NCI-H1436 (cell line): ENCODE results near the gene CEBPB.

Experiments used
- DNase-seq: peaks from one replicate; lab custom pipeline; 2025; lab: John Stamatoyannopoulos, UW

Gene CEBPB

GRCh38 chr20:50229156-50229607, 38.6 kb downstream of the CEBPB start:
- no peak for DNase-seq

DNA sequence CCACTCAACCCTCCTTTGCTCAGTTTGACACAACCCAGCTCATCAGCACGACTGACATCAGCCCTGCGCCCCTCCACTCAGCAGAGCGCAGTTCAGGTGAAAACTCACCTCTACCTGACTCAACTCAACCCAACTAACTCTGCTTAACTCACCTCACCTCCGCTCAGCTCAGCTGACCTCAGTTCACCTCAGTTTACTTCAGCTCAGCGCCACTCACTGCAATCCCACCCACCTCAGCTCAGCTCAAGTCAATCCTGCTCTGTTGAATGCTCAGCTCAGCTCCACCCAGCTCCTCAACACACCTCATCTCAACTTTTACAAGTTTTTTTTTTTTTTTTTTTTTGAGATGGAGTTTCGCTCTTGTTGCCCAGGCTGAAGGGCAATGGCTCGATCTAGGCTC, 39.6 kb downstream of the CEBPB start:
- DNase-seq = no peak

DNA sequence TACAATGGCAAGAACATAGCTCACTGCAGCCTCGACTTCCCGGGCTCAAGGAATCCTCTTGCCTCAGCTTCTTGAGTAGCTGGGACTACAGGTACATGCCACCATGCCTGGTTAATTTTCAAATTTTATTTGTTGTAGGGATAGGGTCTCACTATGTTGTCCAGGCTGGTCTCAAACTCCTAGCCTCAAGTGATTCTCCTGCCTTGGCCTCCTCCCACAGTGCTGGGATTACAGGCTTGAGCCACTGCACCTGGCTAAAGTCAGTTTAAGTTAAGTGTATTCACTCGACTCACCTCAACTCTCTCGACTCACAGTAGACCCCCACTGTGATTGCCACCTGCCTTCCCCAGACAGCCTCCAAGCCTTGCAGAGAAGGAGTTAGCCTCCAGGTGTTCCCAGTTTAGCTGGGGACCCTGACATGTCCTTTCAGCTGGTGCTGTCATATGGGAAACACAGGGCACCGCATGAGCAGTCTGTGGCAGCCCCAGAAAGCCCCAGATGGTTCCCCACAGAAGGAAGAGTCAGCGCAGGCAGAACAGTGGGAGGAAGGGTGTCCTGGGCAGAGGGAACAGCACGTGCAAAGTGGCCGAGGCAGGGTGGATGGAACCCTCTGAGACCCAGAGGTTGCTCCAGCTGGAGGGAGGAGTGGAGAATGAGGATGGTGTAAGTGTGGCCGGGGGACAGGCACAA, 40.4 kb downstream of the CEBPB start:
- no peak for DNase-seq

DNA sequence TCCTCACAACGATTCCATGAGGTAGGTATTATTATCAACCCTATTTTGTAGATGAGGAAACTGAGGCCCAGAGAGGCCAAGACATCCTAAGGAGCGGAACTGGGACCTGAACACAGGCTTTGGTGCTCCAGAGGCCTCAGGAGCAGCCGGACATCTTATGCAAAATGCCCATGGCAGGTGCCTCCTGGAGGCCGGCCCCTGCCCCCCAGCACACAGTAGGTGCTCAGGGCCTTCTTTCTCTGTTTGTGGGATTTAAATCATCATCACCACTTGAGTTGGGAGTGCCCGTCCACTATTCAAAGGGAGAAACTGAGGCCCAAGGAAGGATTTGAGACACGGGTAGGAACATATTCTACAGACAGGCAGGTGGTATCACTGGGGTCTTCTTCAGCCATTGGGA, 41.2 kb downstream of the CEBPB start:
- DNase-seq = no peak

GRCh38 chr20:50232651-50233324, 42.2 kb downstream of the CEBPB start:
- no peak for DNase-seq

GRCh38 chr20:50233325-50234212, 42.9 kb downstream of the CEBPB start:
- no peak for DNase-seq

GRCh38 chr20:50234288-50234687, 43.7 kb downstream of the CEBPB start:
- no peak for DNase-seq

DNA sequence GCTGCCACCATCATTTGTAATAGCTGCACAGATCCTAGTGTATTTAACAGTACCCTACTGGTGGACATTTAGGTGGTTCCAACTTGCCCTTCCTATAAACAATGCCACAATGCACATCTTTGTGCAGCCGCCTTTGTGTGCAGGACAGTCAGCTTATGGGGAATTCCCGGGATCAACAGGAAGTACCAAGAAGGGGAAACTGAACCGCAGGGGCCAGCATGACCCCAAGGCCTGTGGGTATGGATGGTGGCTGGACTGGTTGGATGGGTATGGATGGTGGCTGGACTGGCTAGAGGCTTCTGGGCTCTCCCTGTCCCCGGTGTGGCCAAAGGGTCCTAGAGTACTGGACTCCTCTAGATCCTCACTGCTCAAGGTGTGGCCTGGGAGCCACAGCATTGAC, 46.7 kb downstream of the CEBPB start:
- DNase-seq = no peak

- no peak for DNase-seq
Measured at GRCh38 chr20:50238081-50238800, 47.6 kb downstream of the CEBPB start.

DNA sequence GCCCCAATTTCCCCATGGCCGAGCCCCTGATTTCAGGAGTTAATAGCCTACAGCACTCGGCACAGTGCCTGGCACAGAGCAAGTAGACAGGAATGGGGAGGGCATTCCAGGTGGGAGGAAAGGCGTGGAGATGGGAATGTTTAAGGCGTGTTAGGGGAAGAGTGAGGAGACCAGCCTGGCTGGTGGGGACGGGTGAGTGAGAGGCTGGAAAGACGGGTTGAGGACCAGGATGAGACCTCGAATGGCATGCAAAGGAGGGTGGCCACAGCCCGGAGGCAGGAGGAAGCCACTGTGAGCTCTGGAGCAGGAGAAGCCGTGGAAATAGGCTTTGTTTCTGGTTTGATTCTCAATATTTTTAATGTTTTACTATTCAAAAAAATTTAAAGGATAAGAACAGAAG, 49.5 kb downstream of the CEBPB start:
- DNase-seq = no peak

GRCh38 chr20:50242178-50242514, 51.5 kb downstream of the CEBPB start:
- no peak for DNase-seq
